H1 (cell line): Measurements from ENCODE around the gene PRKCA.

ENCODE experiments used
- BCL11A ChIP-seq, 2 experiments: IDR thresholded peaks; one replicate each; pipeline ENCODE4 v1.6.1; 2011; ENCODE audit warnings: low read depth in 2 of 2, low read length in 2 of 2, mild to moderate bottlenecking in 2 of 2
- CHD2 ChIP-seq: IDR thresholded peaks from 2 replicates; pipeline ENCODE4 v1.6.1; 2012; ENCODE audit warnings: low read length, improper control_type of control experiment
- CTCF ChIP-seq, 3 experiments: IDR thresholded peaks; 1 replicate in 2 of 3; 2 replicates in 1 of 3; pipeline versions ENCODE4 v1.5.1 to v1.6.1; 2011; ENCODE audit warnings: low read length in 3 of 3, mild to moderate bottlenecking in 3 of 3, inconsistent platforms in 2 of 3, low read depth in 1 of 3, moderate library complexity in 1 of 3; ENCODE audit not compliant: insufficient read depth in 1 of 3; ENCODE audit errors: control extremely low read depth in 1 of 3
- EP300 ChIP-seq, 2 experiments: IDR thresholded peaks; 1 replicate in 1 of 2; 2 replicates in 1 of 2; pipeline ENCODE4 v1.6.1; 2011 to 2012; ENCODE audit warnings: low read depth in 2 of 2, low read length in 2 of 2, mild to moderate bottlenecking in 2 of 2, borderline replicate concordance in 1 of 2, inconsistent platforms in 1 of 2, moderate library complexity in 1 of 2

- TF ChIP-seq CHD2 (no peak), CTCF (IDR thresholded peaks at IDR 0.05; ENCODE audit: control extremely low read depth in 1 of 3, insufficient read depth in 1 of 3, low read depth in 1 of 3, low read length in 3 of 3) (no peak), EP300 (IDR thresholded peaks at IDR 0.05; ENCODE audit: borderline replicate concordance in 1 of 2, low read depth in 2 of 2, low read length in 2 of 2) (no peak), BCL11A (IDR thresholded peaks at IDR 0.05; ENCODE audit: low read depth in 2 of 2, low read length in 2 of 2) (no peak)
Observed at GRCh38 chr17:66397486-66397885, 95.1 kb downstream of the PRKCA start.
